ENCODE data around the gene SMARCD2.

The SMARCD2 gene

GRCh38 chr17:63833741-63834373 is 8.6 kb downstream of the SMARCD2 start:
- no peak for DNase-seq (ENCODE audit: low read depth)
- H3K4me3 ChIP-seq (ENCODE audit: low read depth, low read length) = no peak overlapping the region

DNA sequence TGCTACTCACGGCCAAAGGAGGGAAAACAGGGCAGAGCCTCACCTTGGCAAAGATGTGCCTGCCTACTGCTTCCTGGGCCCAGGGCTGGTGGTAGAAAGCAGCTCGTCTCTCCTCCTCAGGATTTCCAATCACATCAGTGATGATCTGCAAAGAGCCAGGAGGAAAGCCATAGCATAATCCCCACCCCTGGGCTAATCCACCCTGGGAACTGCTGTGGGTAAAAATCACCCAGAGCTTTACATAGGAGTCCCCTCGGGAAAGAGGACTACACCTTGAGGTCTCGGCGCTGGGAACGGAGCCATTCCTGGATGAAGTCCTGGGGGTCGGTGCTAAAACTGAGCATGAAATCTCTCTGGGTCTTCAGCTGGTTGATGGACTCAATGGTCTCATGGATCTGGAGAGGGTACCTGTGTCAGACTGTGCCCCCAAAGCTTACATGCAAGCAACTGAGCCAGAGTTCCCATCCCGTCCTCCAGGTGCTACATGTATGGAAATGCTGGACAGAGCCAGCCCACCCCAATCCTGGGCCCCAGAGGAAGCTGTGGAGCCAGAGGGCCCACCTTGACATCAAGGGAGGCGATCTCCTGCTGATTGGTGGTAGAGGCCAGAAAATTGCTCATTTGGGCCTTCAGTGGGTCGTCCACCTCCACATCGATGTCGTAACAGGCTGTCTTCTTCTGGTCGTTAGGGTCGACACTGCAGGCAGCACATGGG is 9.3 kb downstream of the SMARCD2 start:
- DNase-seq (ENCODE audit: low read depth) = no peak

GRCh38 chr17:63832455-63832854 is 10.0 kb downstream of the SMARCD2 start:
- DNase-seq (ENCODE audit: low read depth) = no peak
- no peak overlapping the region for H3K4me3 ChIP-seq (ENCODE audit: low read depth, low read length)

More for the DNA sequence above, 9.3 kb downstream of the SMARCD2 start:
- no peak overlapping the region for H3K4me3 ChIP-seq (ENCODE audit: low read depth, low read length)

DNA sequence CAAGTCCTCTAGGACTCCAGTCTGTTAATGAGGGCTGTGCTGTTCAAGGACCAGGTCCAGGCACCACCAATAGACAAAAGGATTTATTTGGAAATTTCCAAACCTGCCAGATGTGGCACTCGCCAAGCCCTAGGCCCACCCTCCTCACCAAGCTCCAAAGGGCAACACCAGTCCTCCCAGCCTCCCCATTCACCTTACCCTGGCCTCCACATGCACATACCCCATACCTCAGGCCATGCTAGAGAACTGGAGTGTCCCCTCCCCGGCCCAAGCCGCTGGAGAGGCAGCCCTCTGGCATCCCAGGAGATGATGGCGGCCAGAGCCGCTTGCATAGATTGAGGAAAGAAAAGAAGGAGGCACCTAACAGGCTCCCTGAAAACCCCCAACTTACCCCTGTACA is 10.5 kb downstream of the SMARCD2 start:
- H3K4me3 ChIP-seq (ENCODE audit: low read depth, low read length) = no peak overlapping the region
- DNase-seq (ENCODE audit: low read depth) = no peak

DNA sequence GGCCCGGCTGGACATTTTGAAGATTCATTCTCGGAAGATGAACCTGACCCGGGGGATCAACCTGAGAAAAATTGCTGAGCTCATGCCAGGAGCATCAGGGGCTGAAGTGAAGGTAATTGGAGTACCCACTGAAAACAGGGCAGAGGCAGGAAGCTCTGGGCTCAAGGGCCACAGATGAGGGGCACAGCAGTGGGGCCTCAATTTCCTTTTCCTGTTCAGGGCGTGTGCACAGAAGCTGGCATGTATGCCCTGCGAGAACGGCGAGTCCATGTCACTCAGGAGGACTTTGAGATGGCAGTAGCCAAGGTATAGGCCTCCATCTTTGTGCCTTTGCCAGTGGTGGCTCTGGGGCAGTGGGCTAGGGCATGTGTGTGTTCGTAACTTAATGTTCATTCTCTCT is 11.0 kb downstream of the SMARCD2 start:
- DNase-seq (ENCODE audit: low read depth) = no peak
- H3K4me3 ChIP-seq (ENCODE audit: low read depth, low read length) = no peak overlapping the region

GRCh38 chr17:63830904-63831491 is 11.5 kb downstream of the SMARCD2 start:
- H3K4me3 ChIP-seq (ENCODE audit: low read depth, low read length) = no peak overlapping the region
- DNase-seq (ENCODE audit: low read depth) = no peak

- no peak overlapping the region for H3K4me3 ChIP-seq (ENCODE audit: low read depth, low read length)
- DNase-seq (ENCODE audit: low read depth) = no peak
Observed at GRCh38 chr17:63830278-63830677, 12.2 kb downstream of the SMARCD2 start.

- no peak overlapping the region for H3K4me3 ChIP-seq (ENCODE audit: low read depth, low read length)
- no peak for DNase-seq (ENCODE audit: low read depth)
Observed at GRCh38 chr17:63828936-63829335, 13.5 kb downstream of the SMARCD2 start.

- peak overlapping the region; percentile 79 for H3K4me3 ChIP-seq (ENCODE audit: low read depth, low read length)
- DNase-seq (ENCODE audit: low read depth) = no peak
Observed at GRCh38 chr17:63827801-63828221, 14.7 kb downstream of the SMARCD2 start.

DNA sequence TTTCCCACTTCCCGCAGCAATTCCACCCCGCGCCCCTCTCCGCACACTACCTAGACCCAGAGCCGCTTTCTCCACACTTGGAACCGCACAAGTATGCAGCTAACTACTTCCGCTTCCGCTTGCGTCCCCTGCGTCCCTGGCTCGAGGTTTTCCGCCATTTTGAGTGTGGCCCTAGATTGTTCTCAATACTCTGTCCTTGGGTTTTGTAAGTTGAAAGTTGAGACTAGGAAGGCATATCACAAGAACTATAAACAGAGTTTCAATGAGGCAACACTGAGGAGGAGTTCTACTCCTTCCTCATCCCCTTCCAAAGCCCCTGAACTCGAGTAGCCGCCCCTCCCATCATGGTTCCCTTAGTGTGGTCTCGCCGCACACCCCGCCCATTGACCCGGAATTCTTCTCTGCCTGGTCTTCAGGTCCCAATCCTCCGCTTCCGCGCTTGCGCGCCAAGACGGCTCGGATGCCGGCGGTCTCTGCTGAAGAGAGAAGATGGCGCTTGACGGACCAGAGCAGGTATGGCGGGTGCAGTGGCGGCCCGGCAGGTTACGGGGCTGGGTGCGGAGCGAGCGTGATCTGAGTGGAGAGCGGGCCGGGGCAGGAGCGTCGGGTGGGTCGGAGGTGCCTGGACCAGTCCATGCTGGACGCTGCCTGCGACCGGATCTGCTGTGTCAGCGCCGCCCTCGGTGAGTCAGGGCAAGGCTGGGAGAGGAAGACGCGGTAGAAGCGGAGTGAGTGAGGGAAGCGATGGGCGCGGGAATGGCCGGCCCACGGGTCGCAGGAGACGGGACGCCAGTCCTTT is 15.3 kb downstream of the SMARCD2 start, which contains the start of the genes FTSJ3 and PSMC5:
TSS of gene FTSJ3 (minus strand) at position 662 of the 799 bp plus-strand sequence. CDS start 761 bp downstream, outside the sequence.
TSS of gene PSMC5 (plus strand) at position 430 of the 799 bp plus-strand sequence. CDS start at position 490, 60 bp downstream.
- peak within 1 kb of the TSS; percentile 79 for H3K4me3 ChIP-seq (ENCODE audit: low read depth, low read length)
- DNase-seq (ENCODE audit: low read depth) = peak; percentile 81

GRCh38 chr17:63826468-63827001 is 15.9 kb downstream of the SMARCD2 start:
- peak overlapping the region; percentile 79 for H3K4me3 ChIP-seq (ENCODE audit: low read depth, low read length)
- DNase-seq (ENCODE audit: low read depth) = no peak

GRCh38 chr17:63824362-63824761 is 18.1 kb downstream of the SMARCD2 start:
- H3K4me3 ChIP-seq (ENCODE audit: low read depth, low read length) = no peak overlapping the region
- no peak for DNase-seq (ENCODE audit: low read depth)

- DNase-seq (ENCODE audit: low read depth) = no peak
Observed at GRCh38 chr17:63823659-63824331, 18.7 kb downstream of the SMARCD2 start.

GRCh38 chr17:63822537-63822936 is 19.9 kb downstream of the SMARCD2 start:
- no peak for DNase-seq (ENCODE audit: low read depth)
- H3K4me3 ChIP-seq (ENCODE audit: low read depth, low read length) = no peak overlapping the region

More at GRCh38 chr17:63823659-63824331, 18.7 kb downstream of the SMARCD2 start:
- no peak overlapping the region for H3K4me3 ChIP-seq (ENCODE audit: low read depth, low read length)

- no peak overlapping the region for H3K4me3 ChIP-seq (ENCODE audit: low read depth, low read length)
- no peak for DNase-seq (ENCODE audit: low read depth)
Observed at GRCh38 chr17:63821804-63822203, 20.7 kb downstream of the SMARCD2 start.

DNA sequence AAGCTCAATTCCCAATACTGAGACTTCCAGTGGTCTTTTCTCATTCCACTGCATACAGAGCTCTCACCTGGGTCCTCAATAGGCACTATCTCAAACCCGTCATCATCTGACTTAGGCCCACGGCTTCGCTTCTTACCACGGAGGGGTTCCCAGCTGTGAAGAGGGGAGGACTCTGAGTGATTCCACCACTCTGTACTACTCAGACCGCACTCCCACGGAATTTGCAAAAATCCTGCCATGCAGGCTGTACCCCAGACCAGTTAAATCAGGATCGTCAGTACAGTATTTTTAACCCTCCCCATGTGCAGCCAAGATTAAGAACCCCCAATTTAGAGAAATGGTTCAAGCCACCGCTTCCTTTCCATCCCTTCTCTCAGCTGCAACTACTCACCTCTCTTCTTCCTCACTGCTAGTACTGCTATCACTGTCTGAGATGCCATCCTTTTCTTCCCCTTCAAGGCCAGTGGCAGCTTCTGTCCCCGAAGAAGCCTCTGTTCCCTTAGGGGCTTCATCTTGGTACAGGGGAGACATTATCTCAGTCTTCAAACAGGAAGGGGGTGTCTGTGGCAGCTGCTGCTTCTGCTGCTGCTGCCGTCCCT is 21.4 kb downstream of the SMARCD2 start:
- no peak for DNase-seq (ENCODE audit: low read depth)
- H3K4me3 ChIP-seq (ENCODE audit: low read depth, low read length) = no peak overlapping the region

DNA sequence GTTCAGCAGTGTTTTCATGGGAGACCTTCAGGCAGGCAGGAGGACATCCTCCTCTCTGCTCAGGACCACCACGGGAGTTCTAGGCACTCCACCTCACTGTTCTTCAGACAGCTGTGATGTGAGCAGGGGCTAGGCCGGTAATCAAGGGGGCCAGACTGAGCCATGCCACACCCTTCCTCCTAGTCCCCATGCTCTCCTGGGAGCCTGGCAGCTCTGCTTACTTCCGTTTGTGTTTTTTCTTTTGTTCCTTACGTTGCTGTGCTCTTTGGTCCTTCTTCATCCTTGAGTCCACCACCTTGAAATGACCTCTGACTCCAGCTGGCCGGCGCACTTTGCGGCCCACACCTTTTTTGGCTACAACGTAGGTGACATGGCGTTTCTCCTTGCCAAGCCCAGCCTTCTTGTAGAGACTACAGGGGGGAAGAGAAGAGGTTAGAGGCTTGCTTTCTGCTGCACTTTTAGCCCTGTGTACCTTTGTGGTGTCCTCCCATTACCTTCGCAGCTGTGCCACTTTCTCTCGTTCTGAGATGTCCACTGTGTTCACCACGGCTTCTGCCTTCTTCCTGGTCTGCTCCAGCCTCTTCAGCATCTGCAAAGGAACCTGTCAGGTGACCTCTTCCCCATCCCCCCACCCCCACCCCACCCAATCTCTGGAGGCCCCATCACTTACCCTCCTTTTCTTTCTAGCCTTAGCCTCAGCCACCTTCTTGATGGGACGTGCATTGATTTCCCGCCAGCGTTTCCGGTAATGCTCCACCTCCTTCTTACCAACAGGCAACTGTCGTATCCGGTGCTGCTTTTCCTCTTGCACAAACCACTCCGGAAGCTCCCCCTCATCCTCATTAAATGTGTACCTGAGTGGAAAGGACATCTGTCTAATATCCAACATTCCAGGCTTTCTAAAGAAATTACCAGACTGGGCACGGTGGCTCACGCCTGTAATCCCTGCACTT is 22.6 kb downstream of the SMARCD2 start:
- DNase-seq (ENCODE audit: low read depth) = no peak
- no peak overlapping the region for H3K4me3 ChIP-seq (ENCODE audit: low read depth, low read length)

All from skeletal muscle cell (primary cell).